ENCODE measurements around the gene MYZAP. TPM values are rescaled to one million over a fixed set of nuclear protein-coding genes. Genes with fewer than 3 reads are reported as not detected.

The MYZAP gene
- total and polyA plus RNA-seq, 2 of the 8 experiments (the other 6 are each of a cell fraction or from before 2014, with no cell fraction given), result 0.41 to 0.65 TPM

- TF ChIP-seq RXRA (IDR thresholded peaks at IDR 0.05; ENCODE audit: insufficient read depth, low read depth, low read length) (no peak), ATF3 (IDR thresholded peaks at IDR 0.05; ENCODE audit: insufficient read depth, low read depth, low read length) (no peak)
These were observed 101.0 kb downstream of the MYZAP start (continued) for GRCh38 chr15:57692709-57693108.

All from H1 (cell line).